HG03175 (cell line): Measurements from ENCODE around the gene ARID1B.

Source experiments
- ATAC-seq: cut with Tn5 transposase; IDR thresholded peaks from one replicate; pipeline ENCODE4 v1.9.1; 2021; ENCODE audit warnings: mild to moderate bottlenecking, moderate library complexity; ENCODE audit not compliant: unreplicated experiment

ARID1B gene

DNA sequence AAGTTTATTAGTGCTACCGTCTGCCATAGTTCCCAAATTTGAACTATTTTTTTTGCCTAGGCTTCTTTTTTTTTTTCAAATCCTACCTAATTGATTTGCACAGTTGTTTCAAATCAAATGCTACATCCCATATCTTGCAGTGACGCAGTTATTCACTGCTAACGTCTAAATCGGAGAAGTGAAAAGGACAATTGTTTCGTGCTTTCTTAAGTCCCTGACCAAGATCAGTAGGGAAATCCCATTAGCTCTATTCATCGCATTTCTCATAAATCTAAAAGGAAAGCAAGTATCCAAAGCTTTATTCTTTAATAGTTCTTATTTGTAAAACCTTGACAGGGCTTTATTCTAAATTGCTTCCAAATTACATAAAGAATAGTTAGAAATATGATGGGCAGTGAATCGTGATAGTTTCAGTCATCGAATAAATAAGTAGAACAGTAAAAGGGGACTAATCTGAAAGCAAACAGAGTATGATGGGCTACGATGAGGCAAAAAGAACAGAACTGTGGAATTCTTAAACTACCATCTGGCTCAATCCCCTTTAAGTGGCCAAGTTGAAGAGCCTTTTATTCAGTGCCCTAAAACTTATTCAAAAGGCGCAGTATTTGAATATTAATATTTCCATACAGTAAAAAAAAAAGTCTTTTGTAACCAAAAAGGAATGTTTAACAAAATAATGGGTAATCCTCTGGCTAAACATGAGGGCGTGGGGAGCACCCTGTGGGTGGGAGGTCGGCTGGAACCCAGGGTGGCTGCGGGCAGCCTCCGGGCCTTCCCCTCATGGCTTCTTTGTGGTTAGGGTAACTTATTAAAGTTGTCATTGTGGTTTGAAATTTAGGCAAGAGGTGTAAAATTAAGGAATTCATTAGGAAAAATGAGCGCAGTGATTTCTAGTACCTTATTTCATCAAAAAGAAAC lies 3.0 kb upstream of the ARID1B start:
- ATAC-seq, result no peak

DNA sequence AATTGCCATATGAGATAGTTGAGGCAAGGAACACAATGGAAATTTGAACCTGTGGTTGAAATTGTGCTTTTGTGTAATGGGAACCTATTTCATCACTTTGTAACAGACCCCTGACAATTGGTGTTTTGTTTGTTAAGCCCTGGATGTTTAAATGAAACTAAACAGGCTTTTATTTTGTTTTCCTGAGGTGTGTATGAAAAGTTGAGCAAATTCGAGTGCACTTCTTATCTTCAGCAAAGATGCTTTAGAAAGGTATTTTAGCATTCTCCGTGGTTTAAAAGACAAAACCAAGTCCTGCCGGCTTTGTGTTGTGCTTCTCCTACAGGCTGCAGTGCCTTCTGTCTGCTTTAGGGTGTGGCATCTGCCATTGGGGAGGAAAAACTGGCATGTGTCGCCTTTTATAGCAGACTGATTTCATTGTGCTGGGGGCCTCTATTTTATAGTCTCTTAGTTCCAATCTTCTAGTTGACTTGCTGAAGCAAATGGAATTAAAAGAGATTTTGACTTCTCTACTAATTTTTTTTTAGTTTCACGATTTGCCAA lies 2.2 kb upstream of the ARID1B start:
- no peak for ATAC-seq

DNA sequence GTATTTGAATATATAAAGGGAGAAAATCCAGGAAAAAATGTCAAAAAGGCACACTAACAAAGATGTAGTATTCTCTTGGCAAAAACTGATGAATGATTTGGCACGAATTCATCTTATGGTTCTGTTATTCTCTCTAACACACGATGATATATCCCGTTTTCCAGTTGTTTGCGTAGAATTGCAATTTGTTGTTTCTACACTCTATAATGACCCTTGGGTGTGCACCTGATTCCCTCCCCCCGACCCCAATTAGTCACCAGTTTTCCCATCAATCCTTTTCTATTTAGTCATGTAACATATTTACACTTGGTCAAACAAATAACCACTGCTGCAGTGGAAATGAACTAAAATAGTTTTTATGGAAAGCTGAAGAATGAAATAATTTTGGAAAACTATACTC lies 1.5 kb upstream of the ARID1B start:
- ATAC-seq, result no peak

DNA sequence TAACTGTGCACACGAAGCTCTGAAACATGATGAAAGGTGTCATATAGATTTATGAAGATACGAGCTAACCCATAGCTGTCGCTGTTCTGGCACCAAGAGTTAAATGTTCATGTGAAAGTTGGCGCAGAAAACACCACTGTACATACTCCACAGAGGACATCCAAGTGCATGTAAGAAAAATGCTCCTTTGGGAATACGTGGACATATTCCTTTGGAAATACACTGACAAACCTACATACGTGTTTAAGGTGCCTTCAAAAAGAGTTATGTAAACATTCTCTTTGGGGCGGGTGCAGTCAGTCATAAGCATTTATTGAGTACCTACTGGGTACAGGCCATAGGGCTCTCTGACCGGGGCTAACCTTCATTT lies 723 bp upstream of the ARID1B start:
- ATAC-seq, result no peak

DNA sequence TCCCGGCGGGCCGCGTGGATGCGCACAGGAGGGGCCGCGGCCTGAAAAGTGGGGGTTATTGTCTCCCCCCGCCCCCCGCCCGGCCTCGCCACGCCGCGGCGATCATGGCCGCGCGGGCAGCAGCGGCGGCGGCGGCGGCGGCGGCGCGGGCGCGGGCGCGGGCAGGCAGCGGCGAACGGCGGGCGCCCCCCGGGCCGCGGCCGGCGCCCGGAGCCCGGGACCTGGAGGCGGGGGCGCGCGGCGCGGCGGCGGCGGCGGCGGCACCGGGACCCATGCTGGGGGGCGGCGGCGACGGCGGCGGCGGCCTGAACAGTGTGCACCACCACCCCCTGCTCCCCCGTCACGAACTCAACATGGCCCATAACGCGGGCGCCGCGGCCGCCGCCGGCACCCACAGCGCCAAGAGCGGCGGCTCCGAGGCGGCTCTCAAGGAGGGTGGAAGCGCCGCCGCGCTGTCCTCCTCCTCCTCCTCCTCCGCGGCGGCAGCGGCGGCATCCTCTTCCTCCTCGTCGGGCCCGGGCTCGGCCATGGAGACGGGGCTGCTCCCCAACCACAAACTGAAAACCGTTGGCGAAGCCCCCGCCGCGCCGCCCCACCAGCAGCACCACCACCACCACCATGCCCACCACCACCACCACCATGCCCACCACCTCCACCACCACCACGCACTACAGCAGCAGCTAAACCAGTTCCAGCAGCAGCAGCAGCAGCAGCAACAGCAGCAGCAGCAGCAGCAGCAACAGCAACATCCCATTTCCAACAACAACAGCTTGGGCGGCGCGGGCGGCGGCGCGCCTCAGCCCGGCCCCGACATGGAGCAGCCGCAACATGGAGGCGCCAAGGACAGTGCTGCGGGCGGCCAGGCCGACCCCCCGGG lies 637 bp downstream of the ARID1B start:
- peak; percentile 26 for ATAC-seq

DNA sequence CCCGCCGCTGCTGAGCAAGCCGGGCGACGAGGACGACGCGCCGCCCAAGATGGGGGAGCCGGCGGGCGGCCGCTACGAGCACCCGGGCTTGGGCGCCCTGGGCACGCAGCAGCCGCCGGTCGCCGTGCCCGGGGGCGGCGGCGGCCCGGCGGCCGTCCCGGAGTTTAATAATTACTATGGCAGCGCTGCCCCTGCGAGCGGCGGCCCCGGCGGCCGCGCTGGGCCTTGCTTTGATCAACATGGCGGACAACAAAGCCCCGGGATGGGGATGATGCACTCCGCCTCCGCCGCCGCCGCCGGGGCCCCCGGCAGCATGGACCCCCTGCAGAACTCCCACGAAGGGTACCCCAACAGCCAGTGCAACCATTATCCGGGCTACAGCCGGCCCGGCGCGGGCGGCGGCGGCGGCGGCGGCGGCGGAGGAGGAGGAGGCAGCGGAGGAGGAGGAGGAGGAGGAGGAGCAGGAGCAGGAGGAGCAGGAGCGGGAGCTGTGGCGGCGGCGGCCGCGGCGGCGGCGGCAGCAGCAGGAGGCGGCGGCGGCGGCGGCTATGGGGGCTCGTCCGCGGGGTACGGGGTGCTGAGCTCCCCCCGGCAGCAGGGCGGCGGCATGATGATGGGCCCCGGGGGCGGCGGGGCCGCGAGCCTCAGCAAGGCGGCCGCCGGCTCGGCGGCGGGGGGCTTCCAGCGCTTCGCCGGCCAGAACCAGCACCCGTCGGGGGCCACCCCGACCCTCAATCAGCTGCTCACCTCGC lies 1.5 kb downstream of the ARID1B start:
- ATAC-seq, result no peak

DNA sequence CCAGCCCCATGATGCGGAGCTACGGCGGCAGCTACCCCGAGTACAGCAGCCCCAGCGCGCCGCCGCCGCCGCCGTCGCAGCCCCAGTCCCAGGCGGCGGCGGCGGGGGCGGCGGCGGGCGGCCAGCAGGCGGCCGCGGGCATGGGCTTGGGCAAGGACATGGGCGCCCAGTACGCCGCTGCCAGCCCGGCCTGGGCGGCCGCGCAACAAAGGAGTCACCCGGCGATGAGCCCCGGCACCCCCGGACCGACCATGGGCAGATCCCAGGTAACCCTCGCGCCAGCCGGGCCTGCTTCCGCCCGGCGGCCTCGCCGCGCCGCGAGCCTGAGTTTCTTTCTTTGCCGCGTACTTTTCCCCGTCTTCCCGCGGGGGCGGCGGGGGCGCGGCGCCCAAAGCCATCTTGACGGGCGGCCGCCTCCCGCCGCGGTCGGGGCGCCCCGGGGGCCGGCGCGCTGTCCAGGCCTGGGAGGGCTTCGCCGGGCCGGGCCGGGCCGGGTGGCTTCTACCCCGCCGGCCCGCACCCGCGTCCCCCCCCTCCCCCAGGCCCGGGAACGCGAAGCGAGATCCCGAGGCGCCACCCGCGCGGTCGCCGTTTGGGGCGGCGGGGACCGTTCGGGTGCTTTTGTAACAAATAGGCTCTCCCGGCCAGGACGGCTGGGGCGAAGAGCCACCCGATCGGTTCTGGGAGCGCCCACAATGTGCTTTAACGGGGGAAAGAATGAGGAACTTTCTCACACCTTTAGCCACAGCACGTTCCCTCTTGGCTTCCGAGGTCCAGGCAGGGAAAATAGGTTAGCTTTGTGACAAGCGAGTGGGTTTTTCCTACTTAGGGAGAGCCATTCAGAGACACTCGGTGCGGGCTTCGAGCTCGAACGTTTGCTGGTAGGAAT lies 2.3 kb downstream of the ARID1B start:
- no peak for ATAC-seq

DNA sequence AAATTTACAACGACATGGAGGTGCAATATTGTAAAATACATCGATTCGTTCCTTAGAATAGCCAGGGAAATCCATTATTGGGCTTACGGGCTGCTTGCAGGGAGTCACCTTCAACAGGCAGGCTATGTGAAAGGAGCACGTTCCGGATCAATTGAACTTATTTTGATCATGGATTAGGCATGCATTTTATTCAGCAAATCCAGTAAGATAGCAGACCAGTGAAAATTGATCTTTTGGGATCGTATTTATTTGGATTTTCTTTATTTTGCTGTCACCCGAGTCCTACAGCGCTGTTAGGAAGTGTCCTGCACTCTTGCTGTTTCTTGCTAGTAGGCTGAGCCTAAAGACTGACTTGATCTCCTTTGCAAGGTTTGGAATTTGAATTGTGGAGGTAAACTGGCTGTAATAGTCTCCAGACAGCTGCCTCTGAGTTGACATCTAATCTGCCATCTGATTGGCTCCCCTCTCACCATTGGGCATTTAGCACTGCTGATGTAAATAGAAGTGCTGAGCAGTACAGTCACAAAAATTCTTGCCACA lies 3.0 kb downstream of the ARID1B start:
- ATAC-seq, result peak; percentile 46

DNA sequence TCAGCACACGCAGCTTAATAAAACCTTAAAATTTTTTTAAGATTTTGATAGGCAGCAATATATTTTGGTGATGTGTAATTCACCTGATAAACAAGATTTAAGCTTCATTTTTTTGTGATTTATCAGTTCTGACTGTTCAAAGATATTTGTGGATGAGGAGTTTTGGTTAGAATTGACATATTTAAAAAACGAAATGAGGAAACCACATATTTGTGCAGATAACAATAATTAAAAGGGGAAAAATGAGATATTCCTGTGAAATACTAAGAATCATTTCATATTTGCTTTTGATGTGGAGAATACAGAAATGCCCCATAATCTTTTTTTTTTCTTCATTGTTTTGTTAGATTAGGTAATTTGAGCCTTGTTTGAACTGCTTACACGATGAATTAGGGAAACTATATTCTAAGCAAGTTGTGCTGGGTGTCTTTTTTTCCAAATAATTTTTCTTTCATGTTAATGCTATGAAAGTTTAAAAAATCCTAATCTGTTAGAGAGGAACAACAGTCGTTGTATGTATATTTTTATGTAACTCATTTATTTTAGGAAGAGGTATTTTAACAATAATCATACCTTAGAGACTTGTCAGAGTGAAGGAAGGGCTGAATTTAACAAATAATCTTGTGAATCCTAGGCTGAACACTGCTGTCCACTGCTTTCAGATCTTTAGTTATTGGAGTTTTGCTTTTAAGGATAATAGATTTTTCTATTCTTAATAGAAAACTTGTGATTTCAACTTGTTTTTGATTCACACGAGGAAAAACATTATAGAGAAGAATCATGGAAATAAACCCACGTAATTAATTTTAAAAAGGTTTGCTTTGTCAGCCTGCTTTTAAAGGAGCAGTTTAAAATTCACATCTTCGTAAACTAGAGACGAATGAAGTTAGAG lies 4.0 kb downstream of the ARID1B start:
- no peak for ATAC-seq

DNA sequence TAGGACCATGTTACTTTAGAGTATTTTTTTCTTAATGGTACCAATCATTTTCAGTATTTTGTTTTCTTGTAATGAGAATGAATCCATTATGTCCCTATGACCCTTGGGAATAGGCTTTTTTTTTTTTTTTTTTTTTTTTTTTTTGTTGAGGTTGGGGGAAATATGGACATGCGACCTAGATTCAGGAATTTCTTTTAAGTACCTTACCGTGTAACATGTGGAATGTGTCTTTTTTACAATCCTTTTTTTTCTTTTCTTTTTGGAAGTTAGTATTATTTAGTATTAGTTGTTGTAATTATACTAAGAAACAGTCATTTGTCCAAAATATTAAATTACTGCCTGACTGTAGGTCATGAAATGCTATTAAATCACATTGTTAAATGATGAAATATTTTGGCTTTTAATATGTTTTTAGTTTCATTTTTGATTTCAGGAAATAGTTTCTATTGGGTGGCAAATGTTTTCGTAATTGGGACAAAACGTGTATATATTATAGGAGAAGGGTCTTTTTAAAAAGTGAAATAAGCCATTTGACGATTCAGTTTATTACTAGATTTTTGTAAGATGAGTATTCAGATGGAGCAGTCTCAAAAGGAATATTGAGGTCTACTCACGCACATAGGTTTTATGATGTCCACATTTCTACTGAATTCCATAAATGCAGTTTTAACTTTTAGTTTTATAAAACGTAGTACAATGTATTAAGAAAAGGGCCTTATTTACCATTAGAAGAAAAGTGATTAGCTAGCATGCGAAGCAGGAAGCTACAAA lies 4.9 kb downstream of the ARID1B start:
- ATAC-seq, result no peak

DNA sequence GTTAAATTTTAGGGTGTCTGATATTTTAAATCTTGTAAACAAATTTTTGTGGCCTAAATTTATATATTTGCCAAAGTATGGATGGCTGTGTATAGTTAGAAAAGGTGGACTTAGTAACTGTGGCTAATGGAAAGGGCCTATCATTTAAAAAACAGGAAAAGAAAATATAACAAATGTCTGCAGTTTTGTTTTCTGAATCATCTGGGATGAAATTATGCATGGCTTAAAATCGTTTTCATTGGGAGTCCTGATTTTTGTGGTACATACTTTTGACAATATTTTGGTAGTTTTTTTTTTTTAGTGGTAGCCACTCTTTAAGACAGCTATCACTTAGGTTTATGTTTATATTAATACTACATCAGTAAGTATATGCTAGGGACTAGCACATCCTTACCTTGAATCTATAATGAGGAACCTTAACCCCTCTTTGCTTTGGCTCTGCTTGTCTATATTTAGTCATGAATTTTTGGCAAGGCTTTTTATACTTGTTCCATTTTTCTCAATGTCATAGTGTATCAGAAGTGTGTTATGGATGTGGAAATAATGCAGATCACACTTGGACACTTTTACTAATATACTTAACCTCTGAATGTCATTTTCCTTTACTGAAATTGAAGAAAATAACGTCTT lies 5.6 kb downstream of the ARID1B start:
- ATAC-seq, result no peak

DNA sequence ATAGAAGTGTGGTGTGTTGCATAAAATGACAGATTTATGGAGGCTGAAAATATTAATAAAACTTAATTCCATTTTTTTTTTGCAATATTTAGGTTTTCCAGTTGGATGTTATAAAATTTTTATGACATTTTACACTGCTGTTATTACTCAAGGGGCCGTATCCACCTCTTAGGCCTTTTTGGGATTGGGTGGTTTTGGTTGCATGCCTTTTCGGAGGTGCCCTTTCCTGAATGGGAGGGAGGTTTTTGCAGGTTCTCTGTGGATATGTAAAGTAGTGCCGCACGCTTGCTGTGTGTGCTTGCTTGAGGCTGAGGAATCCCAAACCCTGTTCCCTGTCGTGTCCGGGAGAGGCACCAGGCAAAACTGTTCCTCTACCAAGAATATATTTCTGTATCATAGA lies 6.8 kb downstream of the ARID1B start:
- ATAC-seq, result no peak

DNA sequence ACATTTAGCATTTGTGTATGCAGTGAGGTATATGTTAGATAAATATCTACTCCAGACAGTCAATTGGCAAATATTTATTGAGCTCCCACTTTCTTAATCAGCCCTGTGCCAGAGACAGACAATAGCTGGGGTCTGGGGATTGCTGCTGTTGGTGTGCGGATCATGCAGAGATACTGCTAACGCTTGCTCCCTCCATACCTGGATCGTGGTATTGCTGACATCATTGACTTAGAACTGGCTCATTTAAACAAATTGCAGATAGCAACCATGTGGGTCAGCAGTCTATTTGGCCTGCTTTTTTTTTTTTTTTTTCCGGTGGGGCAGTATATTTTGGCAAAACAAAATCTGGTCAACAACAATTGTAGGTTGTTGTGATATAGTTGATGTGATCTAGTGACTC lies 9.5 kb downstream of the ARID1B start:
- no peak for ATAC-seq

DNA sequence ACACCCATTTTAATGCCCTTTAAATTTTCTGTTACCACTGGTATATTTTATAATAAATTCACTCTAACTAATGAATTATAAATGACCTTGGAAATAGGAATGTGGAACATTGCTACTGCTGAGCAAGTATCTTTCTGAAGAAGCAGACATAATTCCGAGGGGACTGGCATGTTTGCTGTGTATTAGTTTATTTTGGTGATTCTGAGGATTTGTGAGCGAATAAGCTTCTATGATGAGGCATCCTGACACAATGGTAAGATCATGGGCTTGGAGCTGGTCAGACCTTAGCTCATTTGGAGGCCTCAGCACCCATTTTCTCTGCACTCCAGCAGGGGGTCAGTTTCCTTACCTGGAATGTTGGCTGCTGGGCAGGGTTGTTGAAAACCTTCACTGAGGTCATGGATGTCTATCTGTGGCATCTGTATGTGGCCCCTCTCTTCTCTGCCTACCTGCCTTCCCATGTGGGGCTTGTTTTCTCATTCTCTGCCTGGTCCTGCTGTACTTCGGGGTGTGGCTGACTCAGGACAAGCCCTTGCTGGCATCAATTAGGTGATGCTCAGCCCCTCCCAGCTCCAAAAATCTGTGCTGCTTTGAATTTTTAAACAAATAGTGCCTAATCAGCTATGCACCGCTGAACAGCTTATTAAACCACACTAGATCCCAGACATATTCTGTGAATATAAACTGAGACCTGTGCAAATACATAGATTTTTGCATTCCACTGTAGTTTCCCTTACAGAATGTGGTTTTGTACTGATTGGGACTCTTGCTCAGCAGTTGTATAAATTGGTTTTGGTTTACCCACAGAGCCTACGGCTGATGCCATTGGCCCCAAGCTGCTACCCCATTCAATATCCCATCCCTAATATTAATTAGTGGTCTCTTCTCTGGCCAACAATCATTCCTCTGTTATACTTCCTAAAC lies 10.7 kb downstream of the ARID1B start:
- ATAC-seq, result no peak

DNA sequence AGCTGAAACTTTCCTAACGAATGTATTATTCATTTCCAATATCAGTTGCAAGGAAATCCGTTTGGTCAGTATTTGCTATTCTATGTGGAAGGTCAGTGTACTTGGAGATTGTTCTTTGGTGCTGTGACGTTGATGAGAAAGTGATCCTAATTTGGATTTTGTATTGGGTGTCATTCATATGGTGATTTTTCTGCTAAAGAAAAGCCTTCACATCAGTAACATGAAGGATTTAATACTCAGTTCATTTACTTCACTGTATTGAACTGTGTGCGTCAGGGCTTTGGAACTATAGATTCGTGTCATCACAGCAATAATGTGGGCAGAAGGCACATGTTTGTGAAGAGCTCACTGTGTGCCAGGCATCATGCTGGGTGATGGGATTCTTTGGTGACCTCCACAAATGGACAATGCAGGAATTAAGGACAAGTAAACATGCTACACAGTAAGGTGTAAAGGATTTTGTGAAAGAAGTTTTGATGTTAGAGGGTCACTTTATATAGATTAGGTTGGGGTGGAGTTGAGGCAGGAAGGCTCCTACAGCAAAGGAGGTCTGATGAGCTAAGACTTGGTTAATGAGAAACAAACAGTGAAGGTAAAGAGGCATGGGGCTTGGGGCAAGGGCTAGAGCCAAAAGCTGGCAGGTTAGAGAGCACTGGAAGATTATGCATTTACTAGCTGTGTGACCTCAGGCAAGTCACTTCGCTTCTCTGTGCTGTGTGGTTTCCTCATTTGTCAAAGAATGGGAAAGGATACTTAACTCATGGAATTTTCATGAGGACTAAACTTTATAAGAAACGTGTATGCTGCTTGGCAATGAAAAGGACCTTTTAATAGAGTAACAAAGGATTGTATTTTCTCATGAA lies 12.1 kb downstream of the ARID1B start:
- no peak for ATAC-seq
